ENCODE results near the gene MYO1E.
"Not testable (repeated sequence)": the region's sequence is repeated elsewhere in the genome, so short reads cannot be mapped to it uniquely, and the experiment has no call there.

The MYO1E gene

GRCh38 chr15:59353994-59354416, 18.7 kb downstream of the MYO1E start:
- no peak overlapping the region for H3K27ac ChIP-seq
- DNase-seq (ENCODE audit: low read depth, low spot score): no peak

- H3K27ac ChIP-seq: peak overlapping the region; percentile 98
- no peak for DNase-seq (ENCODE audit: low read depth, low spot score)
Observed at GRCh38 chr15:59352683-59353082, 20.0 kb downstream of the MYO1E start.

DNA sequence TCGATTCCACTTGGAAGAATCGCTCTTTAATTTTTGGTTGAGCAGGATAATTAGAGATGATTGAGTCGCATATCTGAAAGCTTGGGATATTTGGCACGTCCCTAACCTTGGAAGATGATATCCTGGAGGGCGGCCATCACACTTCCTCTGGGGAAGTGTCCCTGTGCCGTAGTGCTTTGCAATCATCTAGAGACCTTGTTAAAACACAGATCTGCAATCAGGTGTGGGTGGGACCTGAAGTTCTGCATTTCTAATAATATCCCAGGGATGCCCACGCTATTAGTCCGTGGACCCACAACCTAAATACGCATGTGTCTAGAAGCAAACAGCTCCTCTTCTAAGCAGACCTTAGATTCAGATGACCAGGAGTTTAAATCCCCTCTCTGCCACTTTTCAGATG, 20.5 kb downstream of the MYO1E start:
- H3K27ac ChIP-seq: peak overlapping the region; percentile 98
- DNase-seq (ENCODE audit: low read depth, low spot score): no peak

DNA sequence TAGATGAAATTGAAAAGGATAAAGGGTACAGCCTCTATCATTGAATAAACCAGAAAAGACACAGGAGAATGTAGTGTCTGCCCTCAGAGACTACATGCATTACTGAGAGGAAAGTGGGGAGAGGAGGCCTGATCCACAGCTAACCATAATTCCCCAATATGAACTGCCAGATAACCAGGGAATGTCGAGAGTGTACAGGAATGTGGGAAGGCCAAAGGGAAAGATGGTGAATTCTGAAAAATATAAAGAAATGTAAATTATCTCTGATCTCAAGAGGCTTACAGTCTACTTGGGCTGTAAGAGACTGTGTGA, 22.3 kb downstream of the MYO1E start:
- H3K27ac ChIP-seq: peak overlapping the region; percentile 98
- no peak for DNase-seq (ENCODE audit: low read depth, low spot score)

- peak overlapping the region; percentile 98 for H3K27ac ChIP-seq
- DNase-seq (ENCODE audit: low read depth, low spot score): peak; percentile 94
Observed at GRCh38 chr15:59349680-59350420, 22.8 kb downstream of the MYO1E start.

- DNase-seq (ENCODE audit: low read depth, low spot score): no peak
- H3K27ac ChIP-seq: no peak overlapping the region
Observed at GRCh38 chr15:59347915-59348314, 24.8 kb downstream of the MYO1E start.

DNA sequence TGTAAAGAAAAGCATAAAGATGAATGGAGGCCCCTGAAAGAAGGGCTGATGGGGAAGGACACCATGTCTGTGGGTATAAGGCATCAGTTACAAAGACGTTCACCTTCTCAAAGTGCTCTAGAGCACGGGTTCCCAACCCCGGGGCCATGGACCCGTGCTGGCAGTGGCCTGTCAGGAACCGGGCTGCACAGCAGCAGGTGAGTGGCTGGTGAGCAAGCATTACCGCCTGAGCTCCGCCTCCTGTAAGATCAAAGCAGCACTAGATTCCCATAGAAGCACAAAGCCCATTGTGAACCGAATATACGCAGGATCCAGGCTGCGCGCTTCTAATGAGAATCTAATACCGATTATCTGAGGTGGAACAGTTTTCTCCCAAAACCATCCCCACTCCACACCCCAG, 25.7 kb downstream of the MYO1E start:
- no peak for DNase-seq (ENCODE audit: low read depth, low spot score)
- no peak overlapping the region for H3K27ac ChIP-seq

DNA sequence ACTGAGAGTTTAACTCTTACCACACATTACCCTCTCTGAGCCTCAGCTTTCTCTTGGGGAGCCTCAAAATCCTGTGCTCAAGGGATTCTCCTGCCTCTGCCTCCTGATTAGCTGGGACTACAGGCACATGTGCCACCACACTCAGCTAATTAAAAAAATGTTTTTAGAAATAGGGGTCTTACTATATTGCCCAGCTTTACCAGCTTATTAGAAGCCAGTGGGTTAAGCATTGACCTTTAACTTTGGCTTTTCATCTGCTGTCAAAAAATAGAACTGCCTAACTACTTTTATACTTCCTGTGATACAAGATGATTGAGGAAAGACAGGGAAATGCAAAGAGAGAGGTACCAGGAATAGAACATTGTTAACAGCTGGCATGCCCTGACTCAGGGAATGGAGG, 27.3 kb downstream of the MYO1E start:
- no peak overlapping the region for H3K27ac ChIP-seq
- DNase-seq (ENCODE audit: low read depth, low spot score): no peak

DNA sequence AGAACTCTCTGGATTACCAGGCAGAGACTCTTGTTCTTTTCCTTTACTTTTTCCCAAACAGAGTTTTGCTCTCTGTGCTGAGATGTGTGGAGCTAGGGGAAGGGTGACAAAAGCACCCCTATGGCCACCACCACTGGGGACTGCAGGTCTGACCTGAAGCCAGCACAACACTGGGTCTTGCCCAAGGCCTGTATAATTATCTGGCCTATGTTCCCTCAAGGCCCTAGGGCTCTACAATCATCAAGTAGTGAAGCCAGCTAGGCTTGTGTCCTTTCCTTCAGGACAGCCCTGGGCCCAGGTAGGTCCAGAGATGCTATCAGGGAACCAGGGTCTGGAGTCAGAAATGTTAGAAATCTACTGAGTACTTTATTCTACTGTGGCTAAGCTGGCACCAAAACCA, 28.4 kb downstream of the MYO1E start:
- DNase-seq (ENCODE audit: low read depth, low spot score): no peak
- no peak overlapping the region for H3K27ac ChIP-seq

DNA sequence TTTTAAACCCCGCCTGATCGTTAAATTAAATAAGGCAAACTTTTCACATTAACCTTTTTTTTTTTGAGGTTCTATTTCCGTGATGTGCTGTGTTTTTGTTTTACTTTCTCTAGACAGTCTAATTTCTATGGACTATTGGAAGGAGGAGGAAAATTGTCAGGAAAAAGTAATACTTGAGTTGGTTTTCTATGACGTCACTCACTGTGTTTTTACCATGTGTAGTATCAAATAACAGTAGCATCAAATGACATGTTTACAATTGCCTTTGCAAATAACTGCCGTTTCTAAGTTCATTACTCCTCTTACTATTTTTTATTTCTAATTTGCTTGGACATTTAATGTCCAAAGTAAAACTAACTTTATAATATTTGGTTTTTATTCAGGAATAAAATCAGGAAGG, 32.3 kb downstream of the MYO1E start:
- H3K27ac ChIP-seq: peak overlapping the region; percentile 94
- no peak for DNase-seq (ENCODE audit: low read depth, low spot score)

GRCh38 chr15:59339252-59339672, 33.4 kb downstream of the MYO1E start:
- peak; percentile 83 for DNase-seq (ENCODE audit: low read depth, low spot score)
- H3K27ac ChIP-seq: peak overlapping the region; percentile 94

GRCh38 chr15:59338414-59338813, 34.3 kb downstream of the MYO1E start:
- H3K27ac ChIP-seq: peak overlapping the region; percentile 94
- DNase-seq (ENCODE audit: low read depth, low spot score): no peak

- not testable (repeated sequence) for H3K27ac ChIP-seq; DNase-seq (ENCODE audit: low read depth, low spot score)
Observed at GRCh38 chr15:59336725-59337124, 35.9 kb downstream of the MYO1E start.

DNA sequence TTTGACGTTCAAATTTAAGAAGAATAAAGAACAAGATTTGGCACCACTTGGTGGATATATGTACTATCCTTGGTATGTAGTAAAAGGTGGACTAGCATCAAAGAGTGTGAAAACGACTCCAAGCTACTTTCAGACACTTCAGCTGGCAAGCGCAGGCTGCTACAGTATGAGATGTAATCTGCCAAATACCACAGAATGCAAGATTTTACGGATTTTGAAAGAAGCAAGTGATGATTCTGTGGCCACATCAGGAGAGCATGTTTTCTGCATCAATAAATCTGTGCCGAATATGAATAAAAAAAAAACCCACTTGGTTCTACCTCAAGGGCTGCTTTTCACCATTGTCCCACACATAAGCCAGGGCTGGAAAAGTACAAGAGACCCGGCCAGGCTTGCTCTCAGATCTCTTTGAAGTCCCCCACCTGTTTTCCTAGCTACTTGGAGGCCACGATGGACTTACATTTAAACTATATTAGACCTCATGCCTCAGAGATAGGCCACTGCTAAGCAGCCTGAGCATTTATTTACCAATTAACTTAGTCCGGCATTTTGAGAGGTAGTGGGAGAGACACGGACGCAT, 37.4 kb downstream of the MYO1E start:
- no peak for DNase-seq (ENCODE audit: low read depth, low spot score)
- H3K27ac ChIP-seq: no peak overlapping the region

DNA sequence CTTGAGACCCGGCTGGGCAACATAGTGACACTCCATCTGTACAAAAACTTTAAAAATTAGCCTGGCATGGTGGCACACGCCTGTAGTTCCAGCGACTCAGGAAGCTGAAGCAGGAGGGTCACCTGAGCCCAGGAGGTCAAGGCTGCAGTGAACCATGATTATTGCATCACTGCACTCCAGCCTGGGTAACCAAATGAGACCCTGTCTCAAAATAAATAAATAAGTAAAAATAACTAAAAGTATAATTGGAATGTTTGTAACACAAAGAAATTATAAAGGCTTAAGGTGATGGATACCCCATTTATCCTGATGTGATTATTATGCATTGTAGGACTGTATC, 38.6 kb downstream of the MYO1E start:
- no peak for DNase-seq (ENCODE audit: low read depth, low spot score)

DNA sequence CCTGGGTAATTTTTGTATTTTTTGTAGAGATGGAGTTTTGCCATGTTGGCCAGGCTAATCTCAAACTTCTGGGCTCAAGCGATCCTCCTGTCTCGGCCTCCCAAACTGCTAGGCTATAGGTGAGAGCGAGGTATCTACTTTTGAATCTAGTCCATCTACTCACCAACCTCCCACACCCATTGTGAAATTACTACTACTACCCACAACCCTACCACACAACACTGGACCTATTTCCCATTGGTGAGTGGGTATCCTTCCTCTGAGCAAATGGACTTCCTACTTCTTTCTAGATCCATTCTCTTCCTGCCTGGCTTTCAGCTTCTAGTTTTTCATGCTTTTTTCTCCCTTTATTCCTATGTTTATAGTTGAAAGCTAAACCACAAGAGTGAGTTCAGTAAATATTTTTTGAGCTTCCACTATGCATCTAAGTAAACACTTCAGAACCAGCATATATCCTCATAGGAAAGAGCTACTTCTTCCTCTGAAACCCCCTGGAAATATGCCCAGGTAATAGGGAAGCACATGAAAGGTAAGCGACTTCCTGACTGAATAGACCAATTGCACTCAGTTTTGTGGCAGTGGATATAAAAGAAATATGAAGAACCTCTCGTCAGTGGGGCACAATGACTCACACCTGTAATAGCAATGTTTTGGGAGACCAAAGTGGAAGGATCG, 39.1 kb downstream of the MYO1E start:
- H3K27ac ChIP-seq: no peak overlapping the region
- no peak for DNase-seq (ENCODE audit: low read depth, low spot score)

More for the DNA sequence above, 38.6 kb downstream of the MYO1E start:
- no peak overlapping the region for H3K27ac ChIP-seq

DNA sequence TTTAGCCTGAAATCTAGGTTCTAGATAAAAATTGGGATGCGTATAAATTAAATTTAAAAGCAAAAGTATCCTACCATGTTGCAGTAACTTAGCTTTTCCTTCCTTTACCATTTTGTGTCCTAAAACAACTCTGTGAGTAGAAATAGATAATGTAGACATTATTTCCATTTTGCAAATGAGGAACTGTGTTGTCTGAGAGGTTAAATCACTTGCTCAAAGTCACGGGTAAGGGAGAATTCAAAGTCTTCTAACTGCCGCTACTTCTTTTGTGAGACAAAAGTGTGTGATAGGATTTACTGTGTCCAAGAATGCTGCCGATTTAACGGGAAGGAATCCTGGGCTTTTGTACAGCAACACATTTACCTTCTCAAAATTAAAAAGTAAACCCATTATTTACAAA, 40.7 kb downstream of the MYO1E start:
- DNase-seq (ENCODE audit: low read depth, low spot score): no peak
- no peak overlapping the region for H3K27ac ChIP-seq

DNA sequence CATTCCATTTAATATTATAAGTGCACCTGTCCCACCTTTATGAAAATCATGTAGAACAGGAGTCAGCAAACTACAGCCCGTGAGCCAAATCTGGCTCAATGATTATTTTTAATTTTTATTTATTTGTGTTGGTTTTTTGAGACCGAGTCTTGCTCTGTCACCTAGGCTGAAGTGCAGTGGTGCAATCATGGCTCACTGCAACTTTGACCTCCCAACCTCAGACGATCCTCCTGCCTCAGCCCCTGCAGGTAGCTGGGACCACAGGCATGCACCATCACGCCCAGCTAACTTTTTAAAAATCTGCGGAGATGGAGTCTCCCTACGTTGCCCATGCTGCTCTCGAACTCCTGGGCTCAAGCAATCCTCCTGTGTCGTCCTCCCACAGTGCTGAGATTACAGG, 42.0 kb downstream of the MYO1E start:
- no peak for DNase-seq (ENCODE audit: low read depth, low spot score)
- H3K27ac ChIP-seq: no peak overlapping the region

- DNase-seq (ENCODE audit: low read depth, low spot score): no peak
- no peak overlapping the region for H3K27ac ChIP-seq
Observed at GRCh38 chr15:59329570-59330350, 42.9 kb downstream of the MYO1E start.

GRCh38 chr15:59329091-59329490, 43.6 kb downstream of the MYO1E start:
- no peak overlapping the region for H3K27ac ChIP-seq

DNA sequence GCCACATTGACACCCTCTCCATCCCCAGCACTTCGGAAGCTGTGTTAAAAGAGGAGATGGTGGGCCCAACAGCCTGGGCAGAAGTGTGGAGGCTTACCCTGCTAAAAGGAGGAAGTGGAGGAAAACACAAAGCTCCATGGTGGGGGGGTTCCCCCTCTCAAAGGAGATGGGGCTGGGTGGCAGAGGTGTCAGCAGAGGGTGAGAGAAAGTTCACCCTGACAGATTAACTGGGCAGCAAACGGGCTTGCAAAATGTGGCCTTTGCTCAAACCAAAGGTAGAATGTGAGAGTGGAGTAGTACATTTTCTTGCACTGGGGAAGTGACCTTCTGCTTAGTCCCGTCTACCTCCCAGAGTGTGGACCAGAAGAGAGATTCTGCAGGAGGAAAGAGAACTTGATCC, 44.7 kb downstream of the MYO1E start:
- DNase-seq (ENCODE audit: low read depth, low spot score): no peak
- no peak overlapping the region for H3K27ac ChIP-seq

More at GRCh38 chr15:59329091-59329490, 43.6 kb downstream of the MYO1E start:
- DNase-seq (ENCODE audit: low read depth, low spot score): no peak

All from epithelial cell of prostate (primary cell).